ENCODE results near the gene DIAPH1. TPM values are rescaled to one million over a fixed set of nuclear protein-coding genes. Genes with fewer than 3 reads are reported as not detected.

DIAPH1 gene
- total and polyA plus RNA-seq, 8 donors: 18.0 to 181 (median 76.6) TPM

GRCh38 chr5:141508440-141508797 is 110.4 kb downstream of the DIAPH1 start:
- H3K36me3 ChIP-seq: peaks cover 9 to 33% (median 24%) of the 10 kb centered on the region in 4 donors
- no peak for DNase-seq
- TF ChIP-seq EP300 (IDR thresholded peaks at IDR 0.05): no peak
- TF ChIP-seq POLR2AphosphoS5 (IDR thresholded peaks at IDR 0.05): no peak
- TF ChIP-seq POLR2A (IDR thresholded peaks at IDR 0.05): no peak
- no peak for TF ChIP-seq CTCF (IDR thresholded peaks at IDR 0.05)
- H3K27me3 ChIP-seq: no peaks in the 10 kb centered on the region
- intact Hi-C loops (cut with DNase I; ENCODE audit: low total_unique reads): no loop called here
- peak overlapping the region; percentile 66 to 92 (median 89) for H3K27ac ChIP-seq
- no peaks in the 10 kb centered on the region for H3K9me3 ChIP-seq
- H3K4me3 ChIP-seq: peak overlapping the region; percentile 21 to 34 (median 27)
- WGBS, 5 donors: 27 to 44% (median 41%) methylated on average over 9 of the region's 9 CpGs
- peaks cover 29 to 51% (median 40%) of the 10 kb centered on the region in 4 donors for H3K4me1 ChIP-seq

GRCh38 chr5:141507387-141508091 is 111.3 kb downstream of the DIAPH1 start:
- Histone ChIP-seq H3K4me3 (no peak overlapping the region), H3K9me3 (no peaks in the 10 kb centered on the region), H3K27me3 (no peaks in the 10 kb centered on the region), H3K27ac (peak overlapping the region; percentile 55 to 92 (median 89)), H3K4me1 (peaks cover 24 to 43% (median 36%) of the 10 kb centered on the region in 4 donors), H3K36me3 (peaks cover 9 to 42% (median 28%) of the 10 kb centered on the region in 4 donors)
- 54 to 74% (median 63%) methylated on average over 11 of the region's 11 CpGs for WGBS, 5 donors
- DNase-seq: peak in 1 of 2 donors; percentile 80
- intact Hi-C loops (cut with DNase I; ENCODE audit: low total_unique reads): no loop called here
- TF ChIP-seq POLR2AphosphoS5 (IDR thresholded peaks at IDR 0.05) (no peak), POLR2A (IDR thresholded peaks at IDR 0.05) (no peak)

DNA sequence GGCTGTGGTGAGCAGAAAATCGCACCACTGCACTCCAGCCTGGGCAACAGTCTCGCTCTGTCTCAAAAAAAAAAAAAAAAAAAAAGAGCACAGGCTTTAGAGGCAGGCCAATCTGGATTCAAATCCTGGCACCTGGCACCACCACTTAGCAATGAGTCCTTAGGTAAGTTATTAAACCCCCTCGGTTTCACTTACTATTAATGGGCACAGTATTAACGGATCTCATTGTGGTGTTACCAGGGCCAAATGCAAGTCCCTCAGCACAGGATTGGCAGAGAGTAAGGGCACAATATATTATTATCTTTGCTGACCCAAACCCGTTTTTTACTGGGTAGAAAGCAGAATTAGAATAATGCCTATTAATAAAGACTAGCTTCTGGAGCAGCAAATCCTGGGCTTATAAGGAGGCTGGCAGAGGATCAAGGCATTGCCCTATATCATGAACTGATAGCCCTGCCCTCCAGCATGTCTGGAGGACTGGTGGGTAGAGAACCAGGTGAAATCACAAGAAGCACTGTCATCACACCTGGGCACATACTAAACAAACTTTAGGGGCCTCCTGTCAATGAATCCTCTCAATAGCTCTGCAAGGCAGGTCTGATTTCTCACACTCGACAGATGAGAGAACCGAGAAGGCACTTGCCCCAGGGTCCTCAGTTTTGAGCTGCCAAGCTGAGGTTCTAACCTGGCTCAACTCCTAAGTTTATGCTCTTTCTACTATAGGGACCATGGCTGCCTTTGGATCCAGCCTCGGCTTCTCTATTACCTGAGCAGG is 112.2 kb downstream of the DIAPH1 start:
- DNase-seq: no peak
- Histone ChIP-seq H3K27me3 (no peaks in the 10 kb centered on the region), H3K27ac (peak overlapping the region in 4 of 5 donors; percentile 81 to 92 (median 90)), H3K4me1 (peaks cover 22 to 35% (median 32%) of the 10 kb centered on the region in 4 donors), H3K4me3 (no peak overlapping the region), H3K36me3 (peaks cover 5 to 38% (median 23%) of the 10 kb centered on the region in 4 donors), H3K9me3 (no peaks in the 10 kb centered on the region)
- intact Hi-C loops (cut with DNase I; ENCODE audit: low total_unique reads): no loop called here
- TF ChIP-seq CTCF (IDR thresholded peaks at IDR 0.05) (no peak), POLR2AphosphoS5 (IDR thresholded peaks at IDR 0.05) (no peak), POLR2A (IDR thresholded peaks at IDR 0.05) (no peak), EP300 (IDR thresholded peaks at IDR 0.05) (no peak)
- WGBS, 5 donors: 84 to 91% (median 89%) methylated on average over 7 to 8 of the region's 8 CpGs

DNA sequence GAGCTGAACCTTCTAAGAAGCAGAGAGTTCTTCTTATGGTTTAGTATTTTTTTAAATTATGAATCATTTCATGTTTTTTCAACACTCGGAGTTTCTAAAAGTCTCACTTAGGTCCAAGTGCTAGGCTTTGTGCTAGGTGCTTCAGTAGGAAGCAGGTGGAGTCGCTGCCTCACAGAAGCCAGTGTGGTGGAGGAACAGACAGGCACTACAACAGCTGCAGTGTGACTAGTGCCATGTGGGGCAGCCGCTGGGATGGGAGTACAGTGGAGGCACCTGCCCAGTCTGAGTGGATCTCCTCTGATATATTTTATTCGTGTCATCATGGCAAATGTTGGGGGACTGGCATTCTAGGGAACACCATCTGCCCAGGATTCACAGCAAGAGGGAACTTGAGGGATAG is 114.6 kb downstream of the DIAPH1 start:
- Histone ChIP-seq H3K36me3 (peaks cover 0 to 27% (median 16%) of the 10 kb centered on the region in 4 donors), H3K27ac (no peak overlapping the region), H3K4me1 (peaks cover 16 to 27% (median 25%) of the 10 kb centered on the region in 4 donors), H3K9me3 (no peaks in the 10 kb centered on the region), H3K27me3 (no peaks in the 10 kb centered on the region), H3K4me3 (no peak overlapping the region)
- 84 to 92% (median 88%) methylated on average over 4 of the region's 4 CpGs for WGBS, 5 donors
- TF ChIP-seq POLR2A (IDR thresholded peaks at IDR 0.05): no peak
- TF ChIP-seq POLR2AphosphoS5 (IDR thresholded peaks at IDR 0.05): no peak
- no peak for TF ChIP-seq CTCF (IDR thresholded peaks at IDR 0.05)
- TF ChIP-seq EP300 (IDR thresholded peaks at IDR 0.05): no peak
- DNase-seq: no peak
- intact Hi-C loops (cut with DNase I; ENCODE audit: low total_unique reads): no loop called here
